ENCODE measurements around the gene NME5. TPM values are rescaled to one million over a fixed set of nuclear protein-coding genes. Genes with fewer than 3 reads are reported as not detected.

The NME5 gene
- total and polyA plus RNA-seq, 2 of the 13 experiments (the other 11 are each of a cell fraction or from before 2014, with no cell fraction given), result 0.18 TPM; not detected in 1

DNA sequence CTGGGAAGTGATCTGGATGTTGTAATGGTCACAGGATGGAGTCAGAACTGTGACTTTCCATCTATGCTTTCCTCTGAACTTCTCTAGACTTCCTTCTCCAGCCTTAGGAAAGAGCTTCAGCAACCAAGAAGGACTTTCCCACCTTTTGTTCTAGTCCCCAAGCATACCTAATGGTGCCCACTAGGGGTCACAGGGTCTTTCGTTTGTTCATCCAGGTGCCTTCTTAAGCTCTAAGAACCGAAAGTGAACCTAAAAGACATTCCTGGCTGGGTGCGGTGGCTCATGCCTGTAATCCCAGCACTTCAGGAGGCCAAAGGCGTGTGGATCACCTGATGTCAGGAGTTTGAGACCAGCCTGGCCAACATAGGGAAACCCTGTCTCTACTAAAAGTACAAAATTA lies 57.2 kb downstream of the NME5 start:
- peak overlapping the region; percentile 39; the same call in 1 of the 2 replicates for H3K4me2 ChIP-seq (ENCODE audit: low read depth, low read length)
- H3K36me3 ChIP-seq (replicated peaks in 1 of 2; ENCODE audit: control insufficient read depth in 1 of 2, insufficient read depth in 2 of 2, low read length in 2 of 2), result no peaks in the 10 kb centered on the region
- no peak overlapping the region for H3K4me3 ChIP-seq (replicated peaks in 1 of 3; ENCODE audit: insufficient read depth in 1 of 3, low read depth in 2 of 3, low read length in 3 of 3)
- H3K27ac ChIP-seq (ENCODE audit: extremely low read length, insufficient read depth, low read length), result no peak overlapping the region
- ChIA-PET CTCF (ENCODE audit: low intra/inter-chr PET ratio, low total read pairs) (interaction anchor here (0.8 kb wide), 1 partner anchor 52 kb away, joined by 3 read pairs; no protein-coding TSS in a partner anchor), POLR2A (no interaction called here)
- DNase-seq (ENCODE audit: low spot score), result peak; percentile 25
- no peaks in the 10 kb centered on the region for H3K9me3 ChIP-seq (ENCODE audit: low read length)
- peak; percentile 49 for FAIRE-seq
- H3K9ac ChIP-seq (ENCODE audit: insufficient read depth, low read depth, low read length), result no peak overlapping the region
- in situ Hi-C loops (cut with HindIII; ENCODE audit: extremely low pct_ligation_motif_present, low pct_unique_long_range_greater_than_20kb), result no loop called here
- no peak for TF ChIP-seq HINFP (CRISPR knock-in tag; IDR thresholded peaks at IDR 0.05; ENCODE audit: low read depth)
- peak; percentile 27 for TF ChIP-seq STAG1 (CRISPR knock-in tag; IDR thresholded peaks at IDR 0.05)
- no peak for TF ChIP-seq MYNN (CRISPR knock-in tag; IDR thresholded peaks at IDR 0.05; ENCODE audit: low read depth)
- TF ChIP-seq KDM2A (CRISPR knock-in tag; IDR thresholded peaks at IDR 0.05; ENCODE audit: borderline replicate concordance, low read depth), result no peak
- TF ChIP-seq, protein P1, sequence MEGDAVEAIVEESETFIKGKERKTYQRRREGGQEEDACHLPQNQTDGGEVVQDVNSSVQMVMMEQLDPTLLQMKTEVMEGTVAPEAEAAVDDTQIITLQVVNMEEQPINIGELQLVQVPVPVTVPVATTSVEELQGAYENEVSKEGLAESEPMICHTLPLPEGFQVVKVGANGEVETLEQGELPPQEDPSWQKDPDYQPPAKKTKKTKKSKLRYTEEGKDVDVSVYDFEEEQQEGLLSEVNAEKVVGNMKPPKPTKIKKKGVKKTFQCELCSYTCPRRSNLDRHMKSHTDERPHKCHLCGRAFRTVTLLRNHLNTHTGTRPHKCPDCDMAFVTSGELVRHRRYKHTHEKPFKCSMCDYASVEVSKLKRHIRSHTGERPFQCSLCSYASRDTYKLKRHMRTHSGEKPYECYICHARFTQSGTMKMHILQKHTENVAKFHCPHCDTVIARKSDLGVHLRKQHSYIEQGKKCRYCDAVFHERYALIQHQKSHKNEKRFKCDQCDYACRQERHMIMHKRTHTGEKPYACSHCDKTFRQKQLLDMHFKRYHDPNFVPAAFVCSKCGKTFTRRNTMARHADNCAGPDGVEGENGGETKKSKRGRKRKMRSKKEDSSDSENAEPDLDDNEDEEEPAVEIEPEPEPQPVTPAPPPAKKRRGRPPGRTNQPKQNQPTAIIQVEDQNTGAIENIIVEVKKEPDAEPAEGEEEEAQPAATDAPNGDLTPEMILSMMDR (CRISPR knock-in tag; IDR thresholded peaks at IDR 0.05), result peak; percentile 21
- BruUV-seq (replicated peaks), result no TSS peak
- 48% methylated on average over 4 of the region's 4 CpGs for WGBS (ENCODE audit: low lambda C conversion rate)
- H4K20me1 ChIP-seq (ENCODE audit: insufficient read depth, low read length), result no peaks in the 10 kb centered on the region
- H2AFZ ChIP-seq (ENCODE audit: low read length), result peak overlapping the region; percentile 15
- intact Hi-C loops (cut with micrococcal nuclease; ENCODE audit: unreplicated experiment), result no loop called here
- no peaks in the 10 kb centered on the region; a peak in 1 of 5 replicates for H3K27me3 ChIP-seq (ENCODE audit: control insufficient read depth in 1 of 2, insufficient read depth in 2 of 2, low read length in 2 of 2)
- peak; percentile 45; the same call in 2 of the 3 replicates for ATAC-seq
- no peaks in the 10 kb centered on the region for H3K79me2 ChIP-seq (ENCODE audit: insufficient read depth, low read length)
- peaks cover 15% of the 10 kb centered on the region for H3K4me1 ChIP-seq (ENCODE audit: insufficient read depth, low read length)
